Measurements from ENCODE around the gene CYSTM1.

GRCh38 chr5:140230373-140230772 is 55.4 kb downstream of the CYSTM1 start:
- TF ChIP-seq POLR2A (IDR thresholded peaks at IDR 0.05) (no peak), CTCF (IDR thresholded peaks at IDR 0.05) (no peak), EP300 (IDR thresholded peaks at IDR 0.05) (no peak)
